Stimulated activated CD4-positive, alpha-beta T cell treated with anti-CD3 and anti-CD28 coated beads, Interleukin-12 subunit alpha, Interleukin-12 subunit beta, amount 100 ng/mL, for 4 hours (primary cell): ENCODE measurements around the gene GCSAML.

Source experiments
- DNase-seq: peaks from one replicate; pipeline ENCODE4 v3.0.0-alpha.2; 2020

GCSAML gene

DNA sequence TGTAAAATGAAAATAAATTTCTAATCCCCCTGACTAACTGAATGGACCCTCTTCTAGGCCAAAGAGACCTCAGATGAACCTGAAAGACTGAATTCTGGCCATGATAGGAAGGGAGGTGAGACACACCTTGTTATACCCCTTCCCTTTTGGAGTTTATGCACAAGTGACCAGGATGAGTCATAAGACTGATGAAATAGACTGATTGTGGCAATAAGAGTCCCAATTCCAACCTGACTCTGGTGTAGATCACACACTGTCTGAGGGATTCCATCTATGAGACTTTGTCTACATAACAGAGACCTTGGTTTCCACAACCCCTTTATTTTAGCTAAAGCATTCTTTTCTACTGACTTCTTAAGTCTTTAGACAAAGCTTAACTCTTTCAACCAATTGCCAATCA, 25.7 kb downstream of the GCSAML start:
- no peak for DNase-seq

DNA sequence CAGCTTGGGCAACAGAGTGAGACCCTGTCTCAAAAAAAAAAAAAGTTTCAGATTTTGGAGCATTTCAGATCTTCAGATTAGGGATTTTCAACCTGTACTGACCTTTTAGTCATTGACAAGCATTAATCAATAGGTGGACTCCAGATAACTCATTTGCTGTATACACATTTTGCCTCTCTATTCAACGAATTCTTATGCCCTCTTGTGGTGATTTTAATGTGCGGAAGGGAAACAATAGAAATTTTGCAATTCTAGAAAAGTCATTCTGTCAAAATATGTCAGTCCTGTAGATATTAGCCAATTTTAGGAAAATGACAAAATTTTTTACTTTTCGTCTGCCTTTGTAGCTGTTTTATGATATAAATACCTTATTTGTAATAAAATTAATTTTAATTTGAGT, 27.6 kb downstream of the GCSAML start:
- DNase-seq = no peak

DNA sequence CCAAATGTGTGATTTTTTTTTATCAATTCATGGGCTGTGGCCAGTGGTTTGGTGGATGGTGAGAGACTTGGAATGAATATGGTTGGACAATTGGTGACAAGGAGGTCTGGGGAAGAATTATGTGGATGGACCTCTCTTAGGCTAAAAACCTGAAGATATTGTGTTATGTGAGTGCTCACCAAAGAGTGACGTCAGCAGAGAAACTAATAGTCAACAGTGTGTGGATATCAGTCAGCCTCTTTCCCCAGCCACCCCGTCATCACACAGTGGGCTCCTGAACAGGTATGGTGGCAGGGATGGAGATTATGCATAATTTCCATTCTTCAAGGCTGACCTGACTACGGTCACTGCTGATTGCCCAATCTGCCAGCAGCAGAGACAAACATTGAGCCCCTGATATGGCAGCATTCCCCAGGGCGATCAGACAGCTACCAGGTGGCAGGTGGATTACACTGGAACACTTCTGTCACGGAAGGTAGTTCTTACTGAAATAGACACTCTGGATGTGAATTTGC, 30.1 kb downstream of the GCSAML start:
- no peak for DNase-seq

DNA sequence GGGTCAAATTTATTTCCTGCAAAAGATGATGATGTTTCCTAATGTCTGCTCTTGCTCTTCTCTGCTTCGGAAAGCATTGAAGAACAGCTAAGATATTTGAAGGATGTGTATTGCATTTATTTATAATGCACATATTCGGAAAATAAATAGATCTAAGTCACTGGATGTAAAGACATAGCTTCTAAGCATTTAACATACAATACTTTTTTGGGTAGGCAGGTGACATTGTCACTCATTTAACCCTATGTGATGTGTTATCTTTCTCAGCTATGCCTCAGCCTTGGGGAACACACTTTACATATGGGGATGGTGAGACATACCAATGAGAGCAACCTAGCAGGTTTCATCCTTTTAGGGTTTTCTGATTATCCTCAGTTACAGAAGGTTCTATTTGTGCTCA, 39.1 kb downstream of the GCSAML start, which contains the start of gene OR2G2:
TSS of gene OR2G2 (plus strand) at position 301 of the 400 bp plus-strand sequence. CDS start at position 301, 0 bp downstream.
- no peak for DNase-seq

DNA sequence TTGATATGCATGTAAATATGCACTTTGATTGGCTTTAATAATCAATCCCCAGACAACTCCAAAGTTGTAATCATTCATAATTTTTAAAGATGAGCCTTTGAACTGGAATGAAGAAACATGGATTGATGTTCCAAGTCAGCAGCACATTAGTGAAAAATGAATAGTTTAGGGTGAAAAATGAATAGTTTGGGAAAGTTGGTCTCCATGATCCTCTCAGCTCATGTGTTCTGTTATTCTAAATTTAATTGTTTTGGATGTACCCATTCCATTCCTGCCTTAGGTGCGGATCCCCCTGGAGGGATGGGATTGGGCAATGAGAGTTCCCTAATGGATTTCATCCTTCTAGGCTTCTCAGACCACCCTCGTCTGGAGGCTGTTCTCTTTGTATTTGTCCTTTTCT, 56.4 kb downstream of the GCSAML start, which contains the start of gene OR2G3:
TSS of gene OR2G3 (plus strand) at position 301 of the 400 bp plus-strand sequence. CDS start at position 301, 0 bp downstream.
- no peak for DNase-seq

DNA sequence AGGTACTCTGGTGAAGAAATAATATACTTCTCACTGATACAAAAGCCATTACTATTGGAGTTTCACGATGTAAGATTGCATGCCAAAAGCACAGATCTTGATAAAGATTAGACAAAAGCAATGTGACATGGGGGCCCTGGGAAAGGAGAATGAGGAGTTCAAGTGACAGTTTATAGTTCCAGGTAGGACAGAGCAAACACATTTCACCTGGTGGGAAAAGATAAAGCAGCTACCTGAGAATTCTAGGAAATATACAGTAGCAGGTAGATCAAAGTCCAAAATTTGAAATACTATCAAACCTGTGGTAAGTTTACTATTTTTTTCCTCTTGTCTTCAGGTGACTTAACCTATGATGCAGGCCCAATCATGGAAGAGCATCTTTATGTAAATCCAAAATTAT, 64.5 kb downstream of the GCSAML start:
- no peak for DNase-seq

DNA sequence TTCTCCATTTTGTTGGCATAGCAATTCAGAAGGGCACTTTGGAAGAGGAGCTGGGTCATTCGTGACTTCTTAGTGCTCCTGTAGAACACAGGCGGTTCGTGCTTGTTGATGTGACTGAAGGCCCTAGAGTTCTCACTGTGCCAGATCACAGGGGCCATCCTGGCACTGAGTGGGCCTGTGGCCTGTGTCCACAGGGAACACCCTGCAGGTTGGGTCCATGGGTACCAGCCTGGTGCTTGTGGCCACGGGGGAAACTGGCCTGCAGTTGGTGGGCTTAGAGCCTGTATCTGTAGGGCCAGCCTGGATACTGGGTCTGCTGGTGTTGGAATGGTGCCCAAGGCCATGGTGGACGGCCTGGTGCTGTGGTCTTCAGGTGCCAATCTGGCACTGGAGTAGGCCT, 65.7 kb downstream of the GCSAML start:
- DNase-seq = no peak
